GM12878 (cell line): ENCODE measurements around the gene HTR2B. TPM values are rescaled to one million over a fixed set of nuclear protein-coding genes. Genes with fewer than 3 reads are reported as not detected.

Experiments used
- ATAC-seq: fragments of 200-7000 bp; cut with Tn5 transposase; 3 replicates; pipeline ENCODE4 v1.9.1; 2020; ENCODE audit warnings: mild to moderate bottlenecking, moderate library complexity
- BruUV-seq: library from RNA; stranded (reverse); fragments of 400-500 nt; replicated peaks from 2 replicates; lab custom pipeline; 2021; lab: Mats Ljungman, UMichigan
- CTCF ChIA-PET: fragments of 300-600 bp; sonication (Branson Sonifier 250); formaldehyde crosslinking; extraction: SDS; loops from one replicate; lab custom pipeline; 2021; ENCODE audit warnings: inconsistent platforms; lab: Yijun Ruan, JAX
- POLR2A ChIA-PET: fragments of 350-600 bp; formaldehyde crosslinking; extraction: SDS; loops from one replicate; lab custom pipeline; 2021; ENCODE audit warnings: inconsistent platforms; lab: Charles Lee
- RAD21 ChIA-PET: fragments of 300-600 bp; sonication (Branson Sonifier 250); formaldehyde crosslinking; loops from one replicate; lab custom pipeline; 2023; ENCODE audit warnings: antibody characterized with exemption; ENCODE audit not compliant: unreplicated experiment; lab: Charles Lee
- SMC1A ChIA-PET: fragments of 300-600 bp; sonication (Branson Sonifier 250); formaldehyde crosslinking; loops from one replicate; lab custom pipeline; 2023; ENCODE audit not compliant: unreplicated experiment, uncharacterized antibody; lab: Charles Lee
- DNase-seq: peaks from one replicate; pipeline ENCODE4 v3.0.0-alpha.2; 2011; ENCODE audit warnings: low read depth, low spot score
- FAIRE-seq: peaks from 3 replicates; lab custom pipeline; 2011; peaks lifted over from hg19 to GRCh38; lab: Jason Lieb, UNC
- H2AFZ ChIP-seq: 2 replicates; pipeline ENCODE4 v1.6.0; 2011; ENCODE audit warnings: low read depth, low read length, control low read depth; ENCODE audit not compliant: control insufficient read depth
- H3K27ac ChIP-seq: 2 replicates; pipeline ENCODE4 v1.5.1; 2011; ENCODE audit warnings: control low read depth; ENCODE audit not compliant: control insufficient read depth, insufficient read depth
- H3K27me3 ChIP-seq, 2 experiments: replicated peaks in 1 of 2; 2 replicates each; pipeline versions ENCODE4 v1.6.0 to v1.6.1; 2011; ENCODE audit warnings: low read length in 1 of 2; ENCODE audit not compliant: control insufficient read depth in 2 of 2, insufficient read depth in 2 of 2
- H3K36me3 ChIP-seq, 2 experiments: 2 replicates each; pipeline ENCODE4 v1.5.1; 2011; ENCODE audit warnings: low read length in 1 of 2; ENCODE audit not compliant: control insufficient read depth in 2 of 2, insufficient read depth in 2 of 2
- H3K4me1 ChIP-seq: 2 replicates; pipeline ENCODE4 v1.6.1; 2011; ENCODE audit warnings: mild to moderate bottlenecking, low read length, moderate library complexity, mixed read lengths; ENCODE audit not compliant: control insufficient read depth, insufficient read depth
- H3K4me2 ChIP-seq: 2 replicates; pipeline ENCODE4 v1.6.0; 2011; ENCODE audit warnings: control low read depth; ENCODE audit not compliant: control insufficient read depth, insufficient read depth
- H3K4me3 ChIP-seq: fragments of 200-600 bp; sonication (generic); 2 replicates; pipeline ENCODE4 v1.5.1; 2016
- H3K79me2 ChIP-seq: 2 replicates; pipeline ENCODE4 v1.6.0; 2011; ENCODE audit warnings: low read length; ENCODE audit not compliant: control insufficient read depth, insufficient read depth
- H3K9ac ChIP-seq: 2 replicates; pipeline ENCODE4 v1.8.0; 2011; ENCODE audit warnings: low read length, control low read depth, mixed read lengths; ENCODE audit not compliant: control insufficient read depth, insufficient read depth
- H3K9me3 ChIP-seq: replicated peaks from 3 replicates; pipeline ENCODE4 v1.5.1; 2011; ENCODE audit warnings: mild to moderate bottlenecking, low read length; ENCODE audit not compliant: control insufficient read depth, insufficient read depth
- H4K20me1 ChIP-seq: 2 replicates; pipeline ENCODE4 v1.6.0; 2011; ENCODE audit not compliant: control insufficient read depth, insufficient read depth
- BCLAF1 ChIP-seq: fragments of 450-650 bp; IDR thresholded peaks from 2 replicates; pipeline ENCODE4 v1.6.1; 2017; ENCODE audit warnings: antibody characterized with exemption, mild to moderate bottlenecking, moderate library complexity
- DPF2 ChIP-seq: fragments of 450-650 bp; IDR thresholded peaks from 2 replicates; pipeline ENCODE4 v1.6.1; 2017; ENCODE audit warnings: mild to moderate bottlenecking
- E2F4 ChIP-seq: IDR thresholded peaks from 2 replicates; pipeline ENCODE4 v1.6.1; 2012; ENCODE audit warnings: low read depth, low read length, improper control_type of control experiment
- POLR2A ChIP-seq: IDR thresholded peaks from 2 replicates; pipeline ENCODE4 v1.6.1; 2011; ENCODE audit warnings: low read depth, mild to moderate bottlenecking, low read length
- REST ChIP-seq: IDR thresholded peaks from 2 replicates; pipeline ENCODE4 v1.6.1; 2012; ENCODE audit warnings: mild to moderate bottlenecking, low read depth, low read length
- RFX5 ChIP-seq: IDR thresholded peaks from 2 replicates; pipeline ENCODE4 v1.6.1; 2011; ENCODE audit warnings: low read depth, low read length, improper control_type of control experiment
- SIN3A ChIP-seq: IDR thresholded peaks from 2 replicates; pipeline ENCODE4 v1.6.1; 2012; ENCODE audit warnings: low read depth, low read length, improper control_type of control experiment
- TCF7 ChIP-seq: IDR thresholded peaks from 2 replicates; pipeline ENCODE4 v1.6.1; 2014; ENCODE audit warnings: antibody characterized with exemption, borderline replicate concordance
- ZNF687 ChIP-seq: fragments of 450-650 bp; IDR thresholded peaks from 2 replicates; pipeline ENCODE4 v1.6.1; 2017; ENCODE audit warnings: mild to moderate bottlenecking, moderate library complexity
- WGBS: methylation state at CpG from one replicate; pipeline ENCODE4 v1.1.6; 2016; ENCODE audit warnings: low lambda C conversion rate; ENCODE audit not compliant: insufficient replicate concordance, insufficient coverage; ENCODE audit errors: missing lambda C conversion rate; 5-methylcytosine and 5-hydroxymethylcytosine counted together
- in situ Hi-C: fragments of 300-500 bp; cut with MboI; formaldehyde crosslinking; loops from 9 replicates; pipeline ENCODE4 v1.14.3; 2018; ENCODE audit warnings: mixed read lengths
- intact Hi-C: fragments of 100-400 bp; cut with micrococcal nuclease; formaldehyde crosslinking; loops from one replicate; pipeline ENCODE4 v1.14.2; 2022; ENCODE audit not compliant: unreplicated experiment
- polyA plus RNA-seq, 11 experiments: library from polyadenylated mRNA; depleted of rRNA in 4 of 11; unstranded in 6 of 11; stranded (reverse) in 5 of 11; fragments of >200 nt; fragmentation: Nextera tagmentation in 4 of 11; fragmentation: Illumina TruSeq in 1 of 11; extraction: Ambion mirVana in 4 of 11; extraction: Trizol in 1 of 11; gene quantifications; 1 replicate in 1 of 11; 2 replicates in 10 of 11; pipeline versions ENCODE4 v1.2.1 to v1.2.3, GENCODE V29; 2011 to 2016; ENCODE audit warnings: inconsistent platforms in 2 of 11, missing spikeins in 2 of 11, low read depth in 1 of 11
- total RNA-seq, 4 experiments: library from RNA; depleted of rRNA in 3 of 4; stranded (reverse); fragments of >200 nt in 3 of 4; fragmentation: Illumina TruSeq in 1 of 4; extraction: Trizol in 1 of 4; gene quantifications; 2 replicates each; pipeline versions ENCODE4 v1.2.1 to v1.2.3, GENCODE V29; 2013 to 2021

HTR2B gene
- total and polyA plus RNA-seq, 10 of the 15 experiments (the other 5 are each of a cell fraction or from before 2014, with no cell fraction given), result 0.03 to 1.2 (median 0.15) TPM

- H3K36me3 ChIP-seq, result peaks cover 2 to 5% of the 10 kb centered on the region in 2 experiments; a peak in 3 of 4 replicates
- TF ChIP-seq TCF7 (no peak), SIN3A (no peak), REST (no peak), POLR2A (no peak), DPF2 (no peak), RFX5 (no peak), ZNF687 (no peak), E2F4 (no peak), BCLAF1 (no peak)
- H3K9ac ChIP-seq, result no peak overlapping the region
- H3K9me3 ChIP-seq, result no peaks in the 10 kb centered on the region; the same call in 2 of the 3 replicates
- H2AFZ ChIP-seq, result no peak overlapping the region
- no peak overlapping the region for H3K27ac ChIP-seq
- H3K4me2 ChIP-seq, result no peak overlapping the region
- ChIA-PET RAD21 (interaction anchor here (4.5 kb wide), 1 partner anchor 127 kb away, joined by 47 read pairs; no protein-coding TSS in a partner anchor), CTCF (interaction anchor here (1.6 to 7.6 kb wide), 5 partner anchors 93 to 358 kb away, joined by 3 to 114 read pairs (median 66); no protein-coding TSS in a partner anchor), SMC1A (interaction anchor here (1.2 to 4.0 kb wide), 4 partner anchors 74 to 351 kb away, joined by 4 to 20 read pairs (median 6); no protein-coding TSS in a partner anchor), POLR2A (no interaction called here)
- in situ Hi-C loops, result no loop called here
- intact Hi-C loops, result loop anchor here (5.0 to 10.0 kb wide), 2 partner anchors 94 to 196 kb away; partner anchors contain the start of gene ARMC9
- H3K79me2 ChIP-seq, result peaks cover 2% of the 10 kb centered on the region
- H4K20me1 ChIP-seq, result no peaks in the 10 kb centered on the region
- ATAC-seq, result no peak
- no peaks in the 10 kb centered on the region for H3K27me3 ChIP-seq
- BruUV-seq, result no TSS peak
- no peak for FAIRE-seq
- no peak overlapping the region for H3K4me3 ChIP-seq
- WGBS, result 97% methylated on average over 4 of the region's 4 CpGs
- H3K4me1 ChIP-seq, result no peaks in the 10 kb centered on the region
- DNase-seq, result no peak
Observed at GRCh38 chr2:231100990-231101389, 23.9 kb downstream of the HTR2B start.
